NCI-H1048 (cell line): ENCODE measurements around the gene DHCR24.

Source experiments
- DNase-seq: peaks from one replicate; lab custom pipeline; 2025; lab: John Stamatoyannopoulos, UW

The DHCR24 gene

DNA sequence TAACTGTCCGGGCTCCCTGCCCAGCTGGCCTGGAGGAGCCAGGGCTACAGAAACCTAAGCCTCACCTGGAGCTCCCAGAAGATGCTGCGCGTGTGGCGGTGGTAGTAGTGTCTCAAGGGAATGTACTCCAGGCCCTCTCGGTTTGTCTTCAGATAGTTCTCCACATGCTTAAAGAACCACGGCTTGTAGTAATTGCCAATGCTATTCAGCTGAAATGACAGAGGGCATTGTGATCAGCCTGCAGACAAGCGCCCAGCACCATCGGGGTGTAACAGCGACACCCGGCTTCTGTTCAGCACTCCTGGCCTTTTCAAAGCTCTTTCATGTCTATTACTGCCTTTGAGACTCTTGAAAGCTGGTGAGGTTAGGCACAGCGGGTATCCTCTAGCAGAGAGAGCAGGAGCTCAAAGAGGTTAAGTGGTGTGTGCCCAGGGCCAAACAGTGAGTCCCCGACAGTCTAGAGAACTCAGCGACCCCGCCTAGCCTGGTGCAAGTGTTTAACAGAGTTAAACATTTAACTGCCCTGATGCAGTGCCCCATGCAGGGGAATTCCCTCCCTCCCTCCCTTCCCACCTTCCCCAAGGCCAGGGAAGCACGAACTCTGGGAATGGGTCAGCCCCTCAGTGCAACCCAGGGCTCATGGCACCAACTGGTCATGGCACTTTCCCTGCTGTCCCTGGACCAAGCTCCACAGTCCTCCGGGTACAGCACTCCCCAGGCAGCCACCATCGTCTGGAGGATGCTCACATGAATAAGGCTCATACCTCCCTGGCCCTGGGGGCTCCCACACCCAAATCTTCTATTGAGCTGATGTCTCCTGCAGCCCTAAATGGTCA, 21.5 kb downstream of the DHCR24 start:
- no peak for DNase-seq

GRCh38 chr1:54864460-54865208, 22.4 kb downstream of the DHCR24 start:
- no peak for DNase-seq

DNA sequence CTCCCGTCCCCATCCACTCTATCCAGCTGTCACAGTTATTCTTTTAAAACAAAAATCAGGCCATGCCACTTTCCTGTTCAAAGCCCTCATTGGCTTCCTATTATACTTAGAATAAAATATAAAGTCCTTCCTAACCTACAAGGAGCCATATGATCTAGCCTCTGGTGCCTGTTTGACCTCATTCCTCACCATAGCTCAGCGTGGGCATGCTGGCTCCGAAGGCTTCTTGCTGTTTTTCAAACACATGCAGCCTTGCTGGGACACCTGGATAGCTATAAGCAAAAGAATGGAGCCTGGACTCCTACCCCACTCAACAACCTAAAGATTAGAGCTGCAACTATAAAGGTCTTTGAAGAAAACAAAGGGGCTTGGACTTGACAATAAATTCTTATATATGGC, 23.7 kb downstream of the DHCR24 start:
- DNase-seq = no peak

DNA sequence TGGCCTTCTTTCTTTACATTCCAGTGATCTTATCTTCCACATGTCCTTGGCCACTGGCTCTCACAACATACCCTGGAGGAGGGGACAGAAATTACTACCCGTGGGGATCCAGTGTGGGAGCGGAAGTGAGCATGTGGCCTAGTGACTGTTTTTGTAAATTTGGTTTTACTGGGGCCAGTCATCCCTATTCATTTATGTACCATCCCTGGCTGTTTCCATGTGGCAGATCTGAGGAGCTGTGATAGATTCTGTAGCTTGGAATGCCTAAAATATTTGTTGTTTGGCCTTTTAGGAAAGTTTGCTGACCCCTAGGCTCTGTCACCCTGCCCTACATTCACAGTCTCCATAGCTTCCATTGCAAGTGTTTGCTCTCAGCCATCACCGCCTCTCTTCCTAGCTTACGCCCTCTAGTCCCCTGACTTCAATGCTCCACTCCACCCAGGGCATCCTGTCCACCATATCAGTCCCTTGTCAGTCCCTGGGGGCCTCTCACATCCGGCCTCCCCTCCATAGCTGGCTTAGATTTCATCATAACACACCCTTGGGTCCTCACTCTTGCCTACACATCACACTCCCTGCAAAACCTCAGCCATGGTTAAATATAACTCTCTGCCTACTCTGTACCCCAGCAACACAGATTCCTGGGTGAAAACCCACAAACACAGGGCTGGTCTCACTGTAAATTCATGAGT, 25.8 kb downstream of the DHCR24 start:
- DNase-seq = no peak

GRCh38 chr1:54859700-54860391, 27.1 kb downstream of the DHCR24 start:
- DNase-seq = no peak

DNA sequence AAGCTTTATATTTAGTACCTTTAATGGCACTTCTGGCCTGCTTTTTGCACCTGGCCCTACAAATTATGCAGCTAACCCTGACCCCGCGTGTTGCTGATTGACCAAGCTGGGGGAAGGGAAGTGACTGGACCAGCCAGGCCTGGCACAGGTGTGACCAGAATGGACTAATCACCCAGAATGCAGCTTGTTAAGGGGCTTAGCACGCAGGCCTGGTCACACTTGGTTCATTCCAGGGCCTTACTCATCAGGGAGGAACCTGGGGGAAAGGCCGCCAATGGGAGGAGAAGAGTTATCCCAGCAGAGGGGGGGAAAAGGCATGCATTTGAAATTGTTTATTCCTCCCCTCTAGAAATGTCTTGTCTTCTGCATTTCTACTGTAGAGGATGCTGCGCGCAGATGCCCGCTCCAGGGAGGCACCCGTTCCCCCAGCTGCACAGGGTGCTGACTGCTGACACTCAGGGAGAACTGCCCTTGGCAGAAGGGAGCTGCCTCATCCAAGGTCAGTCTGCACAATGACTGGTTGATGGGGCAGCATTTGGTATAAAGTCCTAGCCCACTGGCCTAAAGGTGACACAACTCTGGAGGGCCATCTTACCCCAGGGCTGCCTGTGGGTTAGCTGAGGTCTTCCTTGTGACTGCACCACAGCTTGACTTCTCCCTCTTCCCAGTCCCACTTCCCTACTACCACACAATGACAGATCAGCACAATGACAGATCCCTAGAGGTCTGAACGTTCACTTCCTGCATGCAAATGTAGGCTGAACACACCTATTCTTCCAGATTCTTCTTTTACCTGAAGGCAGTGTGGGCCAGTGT, 29.0 kb downstream of the DHCR24 start:
- no peak for DNase-seq

GRCh38 chr1:54857141-54857540, 29.9 kb downstream of the DHCR24 start:
- DNase-seq = no peak

GRCh38 chr1:54854381-54855020, 32.5 kb downstream of the DHCR24 start:
- no peak for DNase-seq

DNA sequence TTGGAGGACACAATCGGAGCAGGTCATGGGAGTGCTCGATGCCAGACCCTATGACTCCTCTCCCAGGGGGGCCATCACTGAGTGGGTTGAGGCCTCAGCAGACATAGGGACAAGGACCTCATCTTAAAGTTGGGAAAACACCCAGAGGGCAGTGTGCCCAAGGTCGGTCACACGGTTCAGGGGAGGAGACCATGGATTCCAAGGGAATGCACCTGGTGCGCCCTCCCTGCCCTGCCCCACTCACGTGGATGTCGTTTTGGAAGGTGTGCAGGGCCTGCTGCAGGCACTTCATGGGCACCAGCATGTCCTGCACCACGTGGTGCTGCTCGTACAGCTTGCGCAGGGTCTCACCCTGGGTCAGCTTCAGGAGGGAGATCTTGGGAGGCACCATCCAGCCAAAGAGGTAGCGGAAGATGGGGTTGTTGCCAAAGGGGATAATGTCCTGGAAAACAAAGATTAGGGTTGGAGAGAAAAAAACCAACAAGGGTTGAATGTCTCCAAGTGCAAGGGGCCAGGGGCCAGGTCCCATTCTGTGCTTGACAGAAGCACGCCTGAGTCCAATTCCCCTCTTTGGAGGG, 33.1 kb downstream of the DHCR24 start:
- DNase-seq = no peak

GRCh38 chr1:54853096-54853792, 33.8 kb downstream of the DHCR24 start:
- DNase-seq = no peak

DNA sequence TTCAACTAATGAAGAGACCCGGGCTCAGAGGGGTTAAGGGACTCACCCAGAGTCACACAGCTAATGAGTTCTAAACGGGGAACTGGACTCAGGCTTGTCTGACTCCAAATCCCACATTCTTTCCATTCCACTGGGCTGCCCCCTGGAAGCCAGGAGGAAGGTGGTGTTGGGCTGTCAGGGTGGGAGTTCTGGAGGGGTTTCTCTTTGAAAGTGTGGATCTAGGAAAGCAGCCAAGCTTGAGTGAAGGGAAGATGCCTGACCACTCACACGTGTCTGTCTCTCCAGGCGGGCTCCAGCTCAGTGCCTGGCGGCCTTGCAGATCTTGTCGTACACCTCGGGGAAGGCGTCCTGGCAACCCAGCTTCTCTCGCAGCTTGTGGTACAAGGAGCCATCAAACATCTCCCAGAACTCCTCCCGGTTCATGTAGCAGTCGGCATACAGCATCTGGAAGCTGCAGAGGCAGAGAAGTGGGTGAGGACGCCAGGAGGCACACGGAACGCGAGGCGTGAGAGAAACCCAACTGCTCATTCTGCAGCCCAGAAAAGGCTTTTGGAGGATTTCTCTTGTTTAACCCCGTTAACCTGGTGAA, 35.0 kb downstream of the DHCR24 start:
- no peak for DNase-seq

DNA sequence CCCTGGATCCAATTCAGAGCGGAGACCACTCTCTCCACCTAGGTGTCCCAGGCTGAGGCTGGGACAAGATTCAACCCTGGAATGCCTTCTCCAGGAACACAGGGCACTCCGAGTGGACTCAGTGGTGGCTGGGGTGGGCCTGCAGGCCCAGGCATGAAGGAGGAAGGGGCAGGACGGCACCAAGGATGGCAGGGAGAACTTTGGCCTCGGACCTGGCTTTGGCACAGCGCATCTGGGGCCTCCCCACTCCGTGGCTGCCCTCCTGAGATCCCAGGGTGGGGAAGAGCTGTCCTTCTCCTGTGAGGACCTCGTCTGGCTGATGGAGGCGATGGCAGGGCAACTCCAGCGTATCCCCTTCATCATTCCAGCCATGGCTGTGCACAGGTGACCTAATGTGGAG, 35.6 kb downstream of the DHCR24 start:
- DNase-seq = no peak

DNA sequence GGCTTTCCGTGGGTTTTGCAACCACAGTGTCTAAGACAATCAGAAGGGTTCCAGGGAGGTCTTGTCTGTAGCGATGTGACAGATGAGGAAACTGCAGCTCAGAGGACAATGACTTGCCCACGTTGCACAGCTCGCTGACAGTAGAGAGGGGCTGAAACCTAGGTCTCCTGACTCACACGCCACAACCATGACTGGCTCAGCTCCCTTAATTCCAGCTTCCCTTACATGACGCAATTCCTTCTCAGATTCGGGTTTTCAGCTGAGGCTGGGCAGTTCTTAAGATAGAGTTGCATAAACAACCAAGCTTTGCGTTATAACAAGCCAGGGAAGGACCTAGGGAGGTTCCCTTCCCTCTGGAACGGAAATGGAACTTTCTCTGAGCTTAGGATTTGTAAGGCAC, 36.3 kb downstream of the DHCR24 start:
- no peak for DNase-seq

DNA sequence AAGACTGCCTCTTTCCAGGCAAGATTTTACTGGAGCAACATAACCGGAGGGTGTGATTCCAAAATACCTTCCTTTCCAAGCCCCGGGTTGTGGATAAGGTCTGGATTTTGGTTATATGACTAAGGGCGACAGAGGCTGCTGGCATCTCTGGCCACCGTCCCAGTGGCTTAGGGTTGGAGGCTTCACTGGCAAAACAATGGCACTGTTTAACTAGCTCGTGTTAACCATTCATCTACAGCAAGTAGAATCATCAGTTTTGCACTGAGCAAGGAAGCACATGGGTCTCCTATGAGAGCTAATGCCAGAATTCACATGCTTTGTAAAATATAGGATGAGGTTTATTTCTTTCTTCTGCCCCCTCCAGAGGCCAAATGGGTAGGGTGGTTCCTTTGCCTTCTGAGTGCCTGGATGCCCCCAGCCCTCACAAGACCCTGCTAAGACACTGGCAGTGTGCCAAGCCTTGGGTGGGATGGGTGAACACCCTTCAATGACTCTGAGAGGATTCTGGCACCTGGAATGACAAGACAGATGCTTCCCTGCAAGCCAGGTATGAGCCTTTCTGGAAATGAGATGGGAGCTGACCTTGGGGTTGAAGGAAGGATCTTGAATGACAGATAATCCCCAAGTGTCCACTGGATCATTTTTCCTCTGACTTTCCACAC, 36.8 kb downstream of the DHCR24 start:
- DNase-seq = no peak

DNA sequence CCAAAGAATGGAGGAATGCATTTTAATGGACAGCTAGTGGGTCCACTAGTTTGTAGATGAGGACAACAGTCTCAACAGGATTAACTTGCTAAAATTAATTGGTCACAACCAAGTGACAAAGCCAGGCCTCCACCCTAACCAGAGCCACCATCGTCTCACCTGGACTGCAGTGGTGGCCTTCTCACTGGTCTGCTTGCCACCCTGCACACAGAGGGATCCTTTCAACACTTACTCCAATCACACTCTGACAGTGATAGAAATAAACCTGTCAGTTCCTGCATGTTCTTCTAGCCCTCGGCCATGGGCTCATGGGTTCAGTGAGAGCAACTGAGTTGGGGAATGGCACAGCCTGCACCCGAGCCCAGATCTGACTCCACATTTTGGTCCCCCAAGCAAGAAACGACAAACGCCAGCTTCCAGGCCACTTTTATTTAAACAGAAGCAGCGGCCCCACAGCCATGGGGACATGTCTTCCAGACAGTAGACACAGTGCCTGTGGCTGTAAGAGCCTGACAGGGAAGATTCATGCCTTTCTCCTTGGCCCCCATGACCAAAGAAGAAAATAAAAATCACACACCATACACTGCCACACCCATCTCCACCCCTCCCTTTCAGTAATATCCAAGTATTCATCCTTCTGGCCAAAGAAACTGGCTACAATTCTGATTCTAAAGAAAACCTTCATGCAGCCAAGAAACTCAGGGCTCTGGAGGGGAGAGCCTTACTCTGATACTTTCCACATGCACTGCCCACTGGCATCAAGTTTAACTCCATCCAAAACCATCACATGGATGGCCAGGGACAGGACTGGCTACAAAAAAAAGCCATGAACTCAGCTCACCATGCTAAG, 37.6 kb downstream of the DHCR24 start:
- DNase-seq = no peak

- no peak for DNase-seq
These were observed 38.7 kb downstream of the DHCR24 start for GRCh38 chr1:54848134-54848948.

- no peak for DNase-seq
These were observed 40.2 kb downstream of the DHCR24 start for GRCh38 chr1:54846716-54847284.
